Amniotic epithelial cell (primary cell): ENCODE measurements around the gene MCM7.
A peak's percentile ranks its signal among the peaks of the same experiment; 100 is the strongest.
"Not testable (repeated sequence)": the region's sequence is repeated elsewhere in the genome, so short reads cannot be mapped to it uniquely, and the experiment has no call there.

ENCODE experiments used
- DNase-seq: peaks from one replicate; pipeline ENCODE4 v3.0.0-alpha.2; 2010; ENCODE audit warnings: low read depth

MCM7 gene

GRCh38 chr7:100101016-100101862, at the start of gene MCM7, which contains the start of gene AP4M1:
TSS of gene MCM7 (minus strand) at chr7:100101397. CDS start at chr7:100101294, 103 bp downstream.
TSS of gene AP4M1 (plus strand) at chr7:100101643. CDS start at chr7:100101715, 72 bp downstream.
- peak; percentile 99 for DNase-seq

- peak; percentile 98 for DNase-seq
Measured at GRCh38 chr7:100148559-100149328, 47.5 kb upstream of the MCM7 start, which contains the start of gene LAMTOR4. TSS of gene LAMTOR4 (plus strand) at chr7:100148918. CDS start at chr7:100148973, 55 bp downstream.

- no peak for DNase-seq
Measured at GRCh38 chr7:100148225-100148558, 47.0 kb upstream of the MCM7 start.

- DNase-seq, result no peak
Measured at GRCh38 chr7:100147278-100147677, 46.1 kb upstream of the MCM7 start.

- DNase-seq, result peak; percentile 97
Measured at GRCh38 chr7:100146350-100146749, 45.2 kb upstream of the MCM7 start.

- DNase-seq, result no peak
Measured at GRCh38 chr7:100142461-100142860, 41.3 kb upstream of the MCM7 start.

GRCh38 chr7:100141555-100141949, 40.4 kb upstream of the MCM7 start:
- no peak for DNase-seq

GRCh38 chr7:100137851-100138760, 36.9 kb upstream of the MCM7 start:
- DNase-seq, result no peak

GRCh38 chr7:100132697-100133151, 31.5 kb upstream of the MCM7 start:
- DNase-seq, result peak; percentile 62

GRCh38 chr7:100132126-100132525, 30.9 kb upstream of the MCM7 start:
- no peak for DNase-seq

- DNase-seq, result peak; percentile 26
Measured at GRCh38 chr7:100130608-100131453, 29.6 kb upstream of the MCM7 start.

GRCh38 chr7:100130220-100130607, 29.0 kb upstream of the MCM7 start:
- not testable (repeated sequence) for DNase-seq

GRCh38 chr7:100128637-100128963, 27.4 kb upstream of the MCM7 start:
- no peak for DNase-seq

GRCh38 chr7:100127866-100128636, 26.9 kb upstream of the MCM7 start:
- no peak for DNase-seq

GRCh38 chr7:100126931-100127865, 26.0 kb upstream of the MCM7 start, which contains the start of gene MBLAC1:
TSS of gene MBLAC1 (plus strand) at chr7:100126967. CDS start at chr7:100127396, 429 bp downstream.
- DNase-seq, result peak; percentile 91

GRCh38 chr7:100126239-100126930, 25.2 kb upstream of the MCM7 start:
- DNase-seq, result no peak

- DNase-seq, result no peak
Measured at GRCh38 chr7:100124301-100125230, 23.4 kb upstream of the MCM7 start.
